K562 (cell line): Measurements from ENCODE around the gene SLC19A1. TPM values are rescaled to one million over a fixed set of nuclear protein-coding genes. Genes with fewer than 3 reads are reported as not detected.

Experiments
- ATAC-seq: fragments of 200-7000 bp; cut with Tn5 transposase; 3 replicates; pipeline ENCODE4 v1.9.1; 2020; ENCODE audit warnings: moderate library complexity
- BruUV-seq: library from RNA; stranded (reverse); fragments of 400-500 nt; replicated peaks from 2 replicates; lab custom pipeline; 2021; lab: Mats Ljungman, UMichigan
- CTCF ChIA-PET: fragments of 300-600 bp; formaldehyde crosslinking; extraction: SDS; loops from one replicate; lab custom pipeline; 2021; ENCODE audit warnings: low intra/inter-chr PET ratio; lab: Yijun Ruan, JAX
- POLR2A ChIA-PET: fragments of 300-600, 350-650 bp; sonication (Branson Sonifier 250); formaldehyde crosslinking; extraction: SDS; loops from one replicate; lab custom pipeline; 2021; ENCODE audit warnings: antibody characterized with exemption, inconsistent platforms; lab: Yijun Ruan, JAX
- DNase-seq, 4 experiments: peaks; one replicate each; pipeline versions ENCODE4 v3.0.0 to v3.0.0-alpha.2; 2011 to 2018; ENCODE audit warnings: low spot score in 3 of 4, mixed read lengths in 3 of 4; ENCODE audit errors: extremely low read depth in 1 of 4
- FAIRE-seq: peaks from 2 replicates; lab custom pipeline; 2011; peaks lifted over from hg19 to GRCh38; lab: Jason Lieb, UNC
- H2AFZ ChIP-seq: 2 replicates; pipeline ENCODE4 v1.6.0; 2011; ENCODE audit warnings: low read depth, low read length, control low read depth, inconsistent platforms
- H3K27ac ChIP-seq: fragments of 200-600 bp; 3 replicates; pipeline ENCODE4 v1.8.0; 2011; ENCODE audit warnings: low read depth, mild to moderate bottlenecking, control low read depth, inconsistent platforms, low read length, moderate library complexity, mixed read lengths; ENCODE audit errors: extremely low read depth
- H3K27me3 ChIP-seq, 2 experiments: fragments of 300-600 bp in 1 of 2; 2 replicates in 1 of 2; 3 replicates in 1 of 2; pipeline versions ENCODE4 v1.6.0 to v1.8.0; 2011; ENCODE audit warnings: inconsistent platforms in 2 of 2, low read length in 2 of 2, mild to moderate bottlenecking in 1 of 2, mixed read lengths in 1 of 2, moderate library complexity in 1 of 2; ENCODE audit not compliant: control insufficient read depth in 2 of 2, insufficient read depth in 2 of 2
- H3K36me3 ChIP-seq: fragments of 300-600 bp; 3 replicates; pipeline ENCODE4 v1.8.0; 2011; ENCODE audit warnings: mild to moderate bottlenecking, low read length, inconsistent platforms; ENCODE audit not compliant: control insufficient read depth, insufficient read depth
- H3K4me1 ChIP-seq, 2 experiments: fragments of 200-600 bp in 1 of 2; replicated peaks in 1 of 2; 2 replicates in 1 of 2; 3 replicates in 1 of 2; pipeline versions ENCODE4 v1.5.1 to v1.8.0; 2011; ENCODE audit warnings: inconsistent platforms in 2 of 2, low read length in 2 of 2, mild to moderate bottlenecking in 1 of 2, mixed read lengths in 1 of 2, moderate library complexity in 1 of 2; ENCODE audit not compliant: control insufficient read depth in 2 of 2, insufficient read depth in 2 of 2
- H3K4me2 ChIP-seq: 2 replicates; pipeline ENCODE4 v1.6.1; 2011; ENCODE audit warnings: low read length, control low read depth, inconsistent platforms, mixed read lengths; ENCODE audit not compliant: insufficient read depth
- H3K4me3 ChIP-seq: fragments of 200-600 bp; sonication (generic), shearing (Covaris generic); 2 replicates; pipeline ENCODE4 v1.5.1; 2016; ENCODE audit warnings: control low read depth, inconsistent platforms
- H3K79me2 ChIP-seq: fragments of 200-600 bp; 3 replicates; pipeline ENCODE4 v1.8.0; 2011; ENCODE audit warnings: low read length, inconsistent platforms; ENCODE audit not compliant: control insufficient read depth, insufficient read depth
- H3K9ac ChIP-seq, 2 experiments: 2 replicates each; pipeline versions ENCODE4 v1.6.0 to v1.6.1; 2011; ENCODE audit warnings: low read depth in 2 of 2, low read length in 2 of 2, control low read depth in 1 of 2, inconsistent platforms in 1 of 2, mild to moderate bottlenecking in 1 of 2, mixed read lengths in 1 of 2; ENCODE audit not compliant: insufficient read depth in 1 of 2
- H3K9me1 ChIP-seq: one replicate; pipeline ENCODE4 v1.6.0; 2011; ENCODE audit warnings: inconsistent platforms, mild to moderate bottlenecking, low read length, moderate library complexity; ENCODE audit not compliant: control insufficient read depth, insufficient read depth
- H3K9me3 ChIP-seq: replicated peaks from 2 replicates; pipeline ENCODE4 v1.5.1; 2011; ENCODE audit warnings: low read depth, low read length, inconsistent platforms; ENCODE audit not compliant: control insufficient read depth, insufficient read depth
- H4K20me1 ChIP-seq: replicated peaks from 2 replicates; pipeline ENCODE4 v1.6.1; 2011; ENCODE audit warnings: low read length, inconsistent platforms, mixed read lengths; ENCODE audit not compliant: control insufficient read depth, insufficient read depth
- DIDO1 ChIP-seq: fragments of 450-650 bp; IDR thresholded peaks from 2 replicates; pipeline ENCODE4 v1.6.1; 2016; ENCODE audit warnings: low read depth, missing biosample characterization, missing genetic modification characterization
- HDAC8 ChIP-seq: fragments of 450-650 bp; IDR thresholded peaks from 2 replicates; pipeline ENCODE4 v1.6.1; 2016; ENCODE audit warnings: mild to moderate bottlenecking, missing genetic modification characterization, moderate library complexity, missing compliant biosample characterization
- MAZ ChIP-seq, 2 experiments: fragments of 450-650 bp in 1 of 2; sonication (generic) in 1 of 2; formaldehyde crosslinking; IDR thresholded peaks in 1 of 2; conservative IDR thresholded peaks in 1 of 2; 2 replicates each; pipeline versions ENCODE4 v1.4.0 to v1.5.0; 2020; ENCODE audit warnings: mild to moderate bottlenecking in 1 of 2, missing genetic modification reagents in 1 of 2
- NBN ChIP-seq: fragments of 450-650 bp; IDR thresholded peaks from 2 replicates; pipeline ENCODE4 v1.6.1; 2016; ENCODE audit warnings: low read depth, mild to moderate bottlenecking
- NKRF ChIP-seq: fragments of 450-650 bp; IDR thresholded peaks from 2 replicates; pipeline ENCODE4 v1.6.1; 2016; ENCODE audit warnings: borderline replicate concordance
- PCBP1 ChIP-seq: fragments of 200-400 bp; formaldehyde crosslinking; IDR thresholded peaks from 2 replicates; pipeline ENCODE4 v1.6.1; 2018; ENCODE audit warnings: mild to moderate bottlenecking, low read depth, low read length; ENCODE audit not compliant: poor library complexity, severe bottlenecking
- POLR2AphosphoS5 ChIP-seq: IDR thresholded peaks from 2 replicates; pipeline ENCODE4 v1.6.1; 2011; ENCODE audit warnings: mild to moderate bottlenecking, low read depth, low read length, moderate library complexity; ENCODE audit not compliant: control insufficient read depth, insufficient read depth
- PYGO2 ChIP-seq: fragments of 450-650 bp; IDR thresholded peaks from 2 replicates; pipeline ENCODE4 v1.6.1; 2016; ENCODE audit warnings: mild to moderate bottlenecking, missing genetic modification characterization, moderate library complexity, missing compliant biosample characterization
- ZNF324 ChIP-seq: fragments of 250-450 bp; sonication (Bioruptor Pico); IDR thresholded peaks from 2 replicates; pipeline ENCODE4 v1.4.0; 2020; ENCODE audit warnings: mild to moderate bottlenecking
- WGBS: fragments of 100-300 bp; shearing (Covaris generic); methylation state at CpG from one replicate; pipeline ENCODE4 v1.1.6; 2016; ENCODE audit warnings: low coverage, mixed read lengths; ENCODE audit not compliant: insufficient coverage; ENCODE audit errors: missing lambda C conversion rate; 5-methylcytosine and 5-hydroxymethylcytosine counted together
- in situ Hi-C: fragments of 300-500 bp; cut with MboI; formaldehyde crosslinking; loops from 4 replicates; pipeline ENCODE4 v1.15.0; 2018; ENCODE audit warnings: inconsistent platforms, mixed read lengths
- intact Hi-C: fragments of 100-400 bp; cut with micrococcal nuclease; formaldehyde crosslinking; loops from 2 replicates; pipeline ENCODE4 v1.14.2; 2022
- polyA plus RNA-seq, 8 experiments: library from polyadenylated mRNA; depleted of rRNA in 4 of 8; stranded (reverse) in 5 of 8; unstranded in 3 of 8; fragments of >200 nt; fragmentation: Nextera tagmentation in 2 of 8; fragmentation: Illumina TruSeq in 1 of 8; extraction: Ambion mirVana in 2 of 8; extraction: Trizol in 1 of 8; gene quantifications; 2 replicates each; pipeline versions ENCODE4 v1.2.1 to v1.2.3, GENCODE V29; 2011 to 2014; ENCODE audit warnings: inconsistent platforms in 1 of 8, missing spikeins in 1 of 8
- total RNA-seq, 7 experiments: library from RNA; depleted of rRNA in 6 of 7; stranded (reverse); fragments of >200 nt in 6 of 7; fragmentation: Illumina TruSeq in 2 of 7; extraction: Trizol in 2 of 7; gene quantifications; 2 replicates each; pipeline versions ENCODE4 v1.2.1 to v1.2.3, GENCODE V29; 2011 to 2021; ENCODE audit warnings: low replicate concordance in 1 of 7

SLC19A1 gene
- total and polyA plus RNA-seq, 9 of the 15 experiments (the other 6 are each of a cell fraction or from before 2014, with no cell fraction given), result 0.65 to 88.7 (median 12.0) TPM

- POLR2A ChIA-PET, result no interaction called here
- DNase-seq, result no peak
- no peak overlapping the region for H3K27ac ChIP-seq
- H3K27me3 ChIP-seq, result no peaks in the 10 kb centered on the region
- no peak overlapping the region for H3K4me2 ChIP-seq
- no peak for ATAC-seq
- H4K20me1 ChIP-seq, result no peaks in the 10 kb centered on the region; the same call in 1 of the 2 replicates
- CTCF ChIA-PET, result no interaction called here
- FAIRE-seq, result no peak
- H3K9ac ChIP-seq, result no peak overlapping the region
- no peaks in the 10 kb centered on the region for H3K79me2 ChIP-seq
- WGBS, result 48% methylated on average over 18 of the region's 29 CpGs
- H3K4me3 ChIP-seq, result no peak overlapping the region
- H2AFZ ChIP-seq, result no peak overlapping the region
- intact Hi-C loops (no loop called here), in situ Hi-C loops (no loop called here)
- BruUV-seq, result no TSS peak
- no peaks in the 10 kb centered on the region for H3K9me3 ChIP-seq
- no peaks in the 10 kb centered on the region for H3K9me1 ChIP-seq
- TF ChIP-seq NKRF (no peak), PCBP1 (peak; percentile 16)
- H3K36me3 ChIP-seq, result no peaks in the 10 kb centered on the region
- peaks cover 0 to 68% of the 10 kb centered on the region in 2 experiments; a peak in 2 of 5 replicates for H3K4me1 ChIP-seq
Measured at GRCh38 chr21:45490049-45490731, 52.0 kb downstream of the SLC19A1 start.

- DNase-seq, result peak in 1 of 4 experiments; percentile 42
- POLR2A ChIA-PET, result no interaction called here
- Histone ChIP-seq H3K4me1 (peaks cover 0 to 68% of the 10 kb centered on the region in 2 experiments; a peak in 2 of 5 replicates), H3K9ac (no peak overlapping the region), H3K27ac (no peak overlapping the region), H3K4me2 (no peak overlapping the region), H4K20me1 (no peaks in the 10 kb centered on the region; the same call in 1 of the 2 replicates), H3K27me3 (no peaks in the 10 kb centered on the region), H3K79me2 (no peaks in the 10 kb centered on the region), H3K9me3 (no peaks in the 10 kb centered on the region), H3K4me3 (no peak overlapping the region), H3K36me3 (no peaks in the 10 kb centered on the region), H3K9me1 (no peaks in the 10 kb centered on the region), H2AFZ (no peak overlapping the region)
- 83% methylated on average over 1 of the region's 9 CpGs for WGBS
- ATAC-seq, result no peak
- CTCF ChIA-PET, result no interaction called here
- intact Hi-C loops, result no loop called here
- no peak for TF ChIP-seq DIDO1 (tag)
- no peak for TF ChIP-seq PYGO2
- no peak for TF ChIP-seq HDAC8 (tag)
- TF ChIP-seq POLR2AphosphoS5, result no peak
- no peak for TF ChIP-seq MAZ (CRISPR knock-in tag; conservative IDR thresholded peaks at IDR 0.05 in 1 of 2, IDR thresholded peaks at IDR 0.05 in 1 of 2)
- no peak for TF ChIP-seq NBN
- TF ChIP-seq ZNF324 (CRISPR knock-in tag), result no peak
- no peak for FAIRE-seq
- no TSS peak for BruUV-seq
- in situ Hi-C loops, result no loop called here
Measured at GRCh38 chr21:45489722-45489982, 52.6 kb downstream of the SLC19A1 start.
